Stimulated activated CD4-positive, alpha-beta T cell treated with anti-CD3 and anti-CD28 coated beads, Interleukin-12 subunit alpha, Interleukin-12 subunit beta, amount 100 ng/mL, for 24 hours (primary cell): ENCODE measurements around the gene IL3.

ENCODE experiments used
- DNase-seq, 2 experiments: peaks; one replicate each; pipeline ENCODE4 v3.0.0-alpha.2; 2020; ENCODE audit warnings: low read depth in 2 of 2

The IL3 gene

DNA sequence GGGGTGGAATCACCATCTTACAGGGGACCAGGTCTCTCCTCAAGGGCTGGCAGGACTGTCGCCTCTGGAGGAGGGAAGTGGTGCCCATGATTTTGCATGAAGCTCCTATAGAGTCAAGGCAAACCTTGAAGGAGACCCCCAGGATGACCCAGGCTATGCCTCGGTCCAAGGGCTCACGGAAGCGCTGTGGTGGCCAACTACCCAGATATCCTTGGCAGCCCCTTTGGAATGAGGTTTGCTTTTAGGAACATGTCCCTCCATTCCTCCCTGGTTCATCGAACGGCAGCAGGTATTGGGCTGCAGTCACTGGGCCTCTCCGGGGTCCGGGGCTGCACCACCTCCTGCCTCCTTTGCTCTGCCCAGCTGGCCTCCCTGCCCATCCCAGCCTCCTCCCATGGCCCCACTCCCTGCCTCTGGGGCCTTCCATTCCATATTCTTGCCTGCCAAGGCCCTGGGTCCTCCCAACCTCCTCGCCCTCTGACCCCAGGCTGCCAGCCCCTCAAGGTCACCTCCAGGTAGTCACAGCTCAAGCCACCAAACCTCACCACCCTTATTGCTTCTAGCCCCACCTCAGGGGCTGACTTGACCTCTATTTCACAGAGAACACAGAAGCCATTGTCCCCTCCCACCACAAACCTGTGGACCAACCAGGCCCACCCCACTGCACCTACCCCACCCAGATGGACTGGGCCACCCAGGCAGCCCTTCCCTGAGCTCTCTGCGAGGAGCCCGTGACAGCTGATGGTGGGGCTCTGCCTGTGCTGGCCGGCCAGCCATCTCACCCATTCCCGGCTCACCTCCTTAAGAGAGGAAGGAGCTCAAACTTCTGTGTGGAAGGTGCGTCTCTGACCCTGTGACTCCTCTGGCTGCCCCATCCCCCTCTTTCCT, 3.6 kb upstream of the IL3 start:
- no peak for DNase-seq

DNA sequence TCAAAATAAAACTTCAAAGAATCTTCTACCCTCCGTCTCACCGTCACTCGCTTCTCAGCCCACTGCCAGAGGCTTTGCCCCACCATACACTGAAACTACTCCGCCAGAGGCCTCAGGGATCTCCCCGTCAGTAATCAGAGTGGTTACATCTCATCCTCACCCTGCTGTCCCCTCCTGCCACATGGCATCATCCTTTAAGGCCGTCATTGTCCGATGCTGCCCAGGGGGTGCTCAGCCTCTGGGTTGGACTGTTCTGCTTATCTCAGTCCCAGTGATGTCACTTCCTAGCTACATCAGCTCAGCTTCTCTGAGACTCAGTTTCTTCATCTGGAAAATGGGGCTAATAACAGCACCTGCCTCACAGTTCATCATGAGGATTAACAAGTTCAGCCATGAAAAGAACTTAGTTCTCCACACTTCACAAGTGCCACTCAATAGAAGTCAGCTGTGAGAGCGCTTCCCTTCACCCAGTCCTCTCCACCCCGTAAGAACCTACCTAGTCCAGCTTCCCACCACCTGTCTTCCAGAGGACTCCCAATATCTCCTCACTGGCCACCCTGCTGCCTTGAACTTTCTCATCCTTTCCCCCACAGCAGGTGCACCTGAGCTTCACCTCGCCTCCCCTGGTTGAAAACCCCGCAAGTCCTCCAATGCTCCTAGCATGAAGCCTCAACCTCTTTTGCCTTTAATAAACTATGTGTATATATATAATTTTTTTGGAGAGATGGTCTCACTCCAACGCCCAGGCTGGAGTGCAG, 2.8 kb upstream of the IL3 start:
- no peak for DNase-seq

DNA sequence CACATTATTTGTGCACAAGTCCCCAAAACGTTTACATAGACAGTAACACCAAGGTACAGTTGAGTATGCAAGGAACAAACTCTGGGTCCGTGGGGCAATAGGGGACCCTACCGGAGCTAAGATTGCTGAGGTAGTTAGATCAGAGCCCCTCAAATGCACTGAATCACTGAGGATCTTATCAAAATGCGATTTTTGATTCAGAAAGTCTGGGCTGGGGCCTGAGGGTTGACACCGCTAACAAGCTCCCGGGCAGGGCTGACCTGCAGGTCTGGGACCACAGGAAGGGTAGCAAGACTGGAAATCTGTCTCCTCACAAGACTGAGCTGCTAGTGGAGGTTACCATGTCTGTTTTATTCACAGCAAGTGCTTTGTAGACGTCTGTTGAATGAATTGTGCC, 1.8 kb upstream of the IL3 start:
- no peak for DNase-seq

DNA sequence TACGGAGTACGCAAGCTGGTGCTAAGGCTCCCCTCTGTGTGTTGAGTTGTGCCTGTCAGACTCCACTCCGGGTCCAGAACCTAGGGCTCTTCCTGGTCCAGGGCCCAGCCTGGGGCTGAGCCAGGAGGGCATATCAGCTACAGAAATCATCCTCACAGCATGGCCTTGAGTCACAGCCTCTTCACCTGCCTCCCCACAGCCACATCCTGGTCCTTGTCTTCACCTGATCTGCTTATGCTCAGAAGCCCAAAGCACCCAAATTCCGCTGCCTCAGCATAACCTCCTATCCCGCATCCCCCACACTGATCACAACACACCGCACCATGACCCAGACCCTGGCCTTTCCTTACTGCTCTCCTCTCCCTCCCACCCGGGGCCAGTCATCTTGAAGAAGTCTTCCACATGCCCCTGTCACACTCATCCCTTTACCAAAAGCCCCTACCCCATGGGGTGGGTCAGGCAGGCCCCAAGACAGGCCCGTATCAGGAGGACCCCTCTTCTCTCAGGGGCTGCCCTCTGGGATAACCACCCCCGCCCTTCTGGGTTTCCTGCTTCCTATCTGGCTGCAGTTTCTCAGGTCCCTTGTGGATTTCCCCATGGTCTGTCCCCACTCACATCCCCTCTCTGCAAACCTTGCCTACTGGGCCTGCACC, 1.3 kb upstream of the IL3 start:
- no peak for DNase-seq

- DNase-seq: no peak
These were observed 557 bp upstream of the IL3 start for GRCh38 chr5:132059696-132060500.

- DNase-seq: peak; percentile 63 to 88
These were observed 2.8 kb downstream of the IL3 start for GRCh38 chr5:132063090-132063911.

DNA sequence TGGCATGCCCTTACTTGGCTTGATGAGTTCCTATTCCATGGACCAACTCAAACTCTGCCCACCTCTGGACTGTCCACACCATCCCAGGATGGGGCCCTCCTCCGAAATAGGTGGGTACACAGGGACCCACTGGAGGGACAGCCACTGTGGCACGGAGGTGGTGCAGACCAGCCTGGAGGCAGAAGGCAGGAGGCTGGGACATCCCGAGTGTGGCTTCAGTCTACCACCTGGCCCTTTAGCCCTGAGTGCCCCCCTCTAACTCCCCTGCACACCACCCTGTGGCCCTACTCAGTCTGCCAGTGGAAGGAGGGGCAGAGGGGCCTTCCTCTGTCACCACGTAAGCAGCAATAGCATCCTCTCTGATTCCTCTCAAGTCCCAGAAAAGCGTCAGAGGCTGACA, 3.7 kb downstream of the IL3 start:
- no peak for DNase-seq

DNA sequence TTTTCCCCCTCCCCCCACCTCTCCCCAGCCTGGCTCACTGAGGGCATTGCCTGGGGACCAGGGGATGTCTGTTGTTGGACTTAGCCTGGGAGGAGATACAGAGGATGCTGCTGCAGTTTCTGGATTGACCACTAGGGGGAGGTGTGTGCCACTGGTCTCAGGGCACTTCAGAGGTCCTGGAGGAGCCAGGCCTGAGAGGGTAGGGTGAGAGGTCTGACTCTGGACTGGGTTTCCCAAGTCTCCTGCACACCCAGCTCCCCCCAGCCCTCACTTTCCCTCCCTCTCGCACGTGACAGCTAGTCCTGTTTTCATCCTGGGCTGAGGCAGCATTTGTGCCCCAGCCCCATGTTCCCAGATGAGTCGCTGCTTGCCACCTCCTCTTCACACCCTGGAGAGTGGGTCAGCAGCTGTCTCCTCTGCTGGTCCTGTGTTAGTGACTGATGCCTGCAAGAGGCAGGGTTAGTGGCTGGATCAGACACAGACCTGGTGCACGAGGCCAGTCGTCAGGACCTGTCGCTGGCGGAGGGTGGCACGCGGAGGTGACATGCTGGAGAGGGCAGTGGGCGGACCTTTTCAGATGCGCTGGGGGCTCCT, 4.4 kb downstream of the IL3 start:
- DNase-seq: peak; percentile 60 to 90

- peak in 1 of 2 experiments; percentile 59 for DNase-seq
These were observed 5.0 kb downstream of the IL3 start for GRCh38 chr5:132065351-132065937.

GRCh38 chr5:132065951-132066701, 5.7 kb downstream of the IL3 start:
- DNase-seq: no peak

GRCh38 chr5:132066871-132067270, 6.4 kb downstream of the IL3 start:
- no peak for DNase-seq

DNA sequence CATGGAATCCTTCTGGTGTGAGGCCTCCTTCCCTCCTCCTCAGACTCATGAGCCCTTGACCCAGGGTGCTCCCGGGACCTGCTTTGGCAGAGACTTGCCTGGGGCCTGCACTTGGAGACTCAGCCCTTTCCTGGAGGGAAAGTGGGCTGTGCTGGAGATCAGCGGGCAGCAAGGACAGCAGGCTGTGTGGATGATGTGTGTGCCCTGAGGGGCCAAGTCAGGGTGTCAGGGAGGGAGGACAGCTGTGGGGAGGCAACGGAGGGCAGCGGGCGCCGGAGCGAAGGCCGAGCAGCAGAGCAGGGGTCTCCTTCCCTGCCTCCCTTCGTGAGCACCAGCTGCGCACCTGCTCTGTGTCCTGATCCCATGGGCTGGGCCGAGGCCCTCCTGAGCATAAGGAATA, 7.0 kb downstream of the IL3 start:
- DNase-seq: no peak

- no peak for DNase-seq
These were observed 7.7 kb downstream of the IL3 start for GRCh38 chr5:132067941-132068808.

DNA sequence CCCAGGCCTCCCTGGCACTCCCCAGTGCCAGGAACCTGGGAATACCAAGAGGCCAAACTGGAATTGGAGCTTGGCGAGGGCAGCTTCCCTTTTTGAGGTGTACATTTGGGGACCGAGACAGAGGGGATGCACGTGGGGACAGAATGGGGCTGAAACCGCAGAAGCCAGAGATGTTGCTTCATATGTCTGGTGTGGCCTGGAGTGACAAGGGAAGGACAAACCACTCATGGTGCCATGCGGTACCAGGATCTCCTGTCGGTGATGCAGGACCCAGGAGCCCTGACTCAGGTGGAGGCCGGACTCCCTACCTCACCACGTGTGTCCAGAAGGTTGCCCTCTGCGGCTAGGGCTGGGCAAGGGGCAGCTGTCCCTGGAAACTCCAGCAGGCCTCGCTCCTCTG, 9.1 kb downstream of the IL3 start:
- DNase-seq: no peak

- no peak for DNase-seq
These were observed 9.5 kb downstream of the IL3 start for GRCh38 chr5:132069994-132070393.

DNA sequence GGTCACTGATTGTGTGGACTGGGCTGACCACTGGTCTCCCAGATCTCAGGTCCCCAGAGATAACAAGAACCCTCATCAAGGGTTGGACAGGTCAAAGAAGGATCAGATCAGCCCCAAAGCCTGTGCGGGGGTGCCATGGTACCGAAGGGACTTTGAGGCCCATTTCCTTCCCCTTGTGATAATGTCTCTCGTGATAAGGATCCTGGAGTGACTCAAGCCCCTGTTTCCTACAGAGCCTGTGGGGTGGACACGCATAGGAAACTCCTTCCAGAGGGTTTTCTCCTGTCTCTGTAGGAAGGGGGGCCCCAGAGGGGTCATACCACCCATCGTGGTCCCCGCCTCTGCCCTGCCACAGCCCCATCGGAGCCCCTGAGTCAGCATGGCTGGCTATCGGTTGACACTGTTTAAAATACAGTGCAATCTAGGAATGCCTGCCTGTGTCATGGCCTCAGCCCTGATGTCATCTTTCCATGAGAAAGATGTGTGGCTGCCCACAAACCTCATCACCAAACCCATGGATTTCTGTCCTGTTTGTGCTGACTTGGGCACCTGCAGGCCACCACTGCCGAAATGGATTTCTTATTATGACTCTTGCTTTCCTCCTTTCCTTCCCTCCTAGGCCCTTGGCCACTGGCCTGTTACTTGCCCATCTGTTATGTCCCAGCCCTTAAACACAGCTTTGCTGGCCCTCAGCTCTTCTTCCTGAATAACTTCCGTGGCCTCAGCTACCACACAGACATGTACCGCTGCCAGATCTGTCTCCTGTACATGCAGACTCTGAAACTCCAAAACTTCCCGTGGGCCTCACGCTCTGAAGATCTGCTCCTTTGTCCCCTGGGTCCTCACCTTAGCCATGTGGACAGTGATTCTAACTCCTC, 10.2 kb downstream of the IL3 start:
- DNase-seq: peak in 1 of 2 experiments; percentile 56

DNA sequence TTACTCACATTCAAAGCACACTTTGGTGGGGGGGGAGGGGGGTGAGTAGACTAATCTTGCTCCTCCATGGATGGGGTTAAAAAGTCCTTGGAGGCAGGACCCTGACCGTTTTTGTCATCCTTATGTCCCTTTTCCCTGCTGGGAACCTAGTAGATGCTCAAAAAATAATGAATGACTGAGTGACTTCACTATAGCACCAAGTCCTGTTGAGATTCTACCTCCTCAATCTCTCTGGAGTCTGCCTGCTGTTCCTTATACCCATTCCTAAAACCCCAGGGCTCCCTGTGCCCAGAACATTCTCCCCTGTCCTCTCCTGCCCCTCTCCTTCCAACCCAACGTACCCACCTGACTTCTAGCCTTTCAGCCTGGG, 10.9 kb downstream of the IL3 start:
- no peak for DNase-seq
